HUDEP-2 (cell line): ENCODE measurements around the gene BUD13.
A peak's percentile ranks its signal among the peaks of the same experiment; 100 is the strongest.
"Not testable (repeated sequence)": the region's sequence is repeated elsewhere in the genome, so short reads cannot be mapped to it uniquely, and the experiment has no call there.

Experiments
- DNase-seq, 76 experiments: peaks; one replicate each; lab custom pipeline; 2025; ENCODE audit not compliant: unreplicated experiment in 76 of 76; lab: John Stamatoyannopoulos, UW

The BUD13 gene

DNA sequence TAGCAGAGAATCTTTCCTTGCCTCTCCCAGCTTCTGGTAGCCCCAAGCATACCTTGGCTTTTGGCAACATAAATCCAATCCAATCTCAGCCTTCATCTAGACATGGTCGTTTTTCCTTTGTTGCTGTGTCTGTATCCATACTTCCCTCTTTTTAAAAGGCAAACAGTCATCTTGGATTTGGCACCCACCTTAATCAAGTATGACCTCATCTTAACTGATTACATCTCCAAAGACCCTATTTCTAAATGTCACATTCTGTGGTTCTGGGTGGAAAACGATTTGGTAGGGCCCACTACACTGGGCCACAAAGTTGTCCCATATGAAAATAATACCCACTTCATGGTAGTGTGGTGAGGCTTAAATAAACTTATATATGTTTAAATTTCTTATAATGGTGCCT is 852 bp downstream of the BUD13 start:
- no peak for DNase-seq

DNA sequence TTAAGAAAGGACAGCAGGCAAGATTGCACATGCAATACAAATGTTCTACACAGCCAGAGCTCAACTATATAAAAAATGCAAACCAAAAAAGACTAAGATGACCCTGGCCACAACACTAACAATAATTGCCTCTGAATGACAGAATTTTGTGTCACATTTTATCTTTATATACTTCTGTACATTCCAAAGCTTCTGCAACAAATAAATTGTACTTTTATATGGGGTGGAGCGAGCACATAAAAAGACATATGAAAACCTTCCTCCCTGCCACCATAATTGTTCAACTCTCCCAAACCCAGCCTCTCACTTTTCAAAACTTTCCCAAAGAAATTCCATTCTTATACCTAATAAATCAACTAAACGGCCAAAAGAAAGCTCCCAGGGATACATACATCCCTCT is 10.7 kb downstream of the BUD13 start:
- no peak for DNase-seq

DNA sequence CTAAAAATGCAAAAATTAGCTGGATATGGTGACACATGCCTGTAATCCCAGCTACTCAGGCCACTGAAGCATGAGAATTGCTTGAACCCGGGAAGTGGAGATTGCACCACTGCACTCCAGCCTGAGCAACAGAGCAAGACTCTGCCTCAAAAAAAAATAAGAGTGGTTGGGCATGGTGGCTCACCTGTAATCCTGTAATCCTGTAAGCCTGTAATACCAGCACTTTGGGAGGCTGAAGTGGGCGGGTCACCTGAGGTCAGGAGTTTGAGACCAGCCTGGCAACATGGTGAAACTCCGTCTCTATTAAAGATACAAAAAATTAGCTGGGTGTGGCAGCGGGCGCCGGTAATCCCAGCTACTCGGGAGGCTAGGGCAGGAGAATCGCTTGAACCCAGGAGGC is 16.7 kb downstream of the BUD13 start:
- DNase-seq = not testable (repeated sequence)

DNA sequence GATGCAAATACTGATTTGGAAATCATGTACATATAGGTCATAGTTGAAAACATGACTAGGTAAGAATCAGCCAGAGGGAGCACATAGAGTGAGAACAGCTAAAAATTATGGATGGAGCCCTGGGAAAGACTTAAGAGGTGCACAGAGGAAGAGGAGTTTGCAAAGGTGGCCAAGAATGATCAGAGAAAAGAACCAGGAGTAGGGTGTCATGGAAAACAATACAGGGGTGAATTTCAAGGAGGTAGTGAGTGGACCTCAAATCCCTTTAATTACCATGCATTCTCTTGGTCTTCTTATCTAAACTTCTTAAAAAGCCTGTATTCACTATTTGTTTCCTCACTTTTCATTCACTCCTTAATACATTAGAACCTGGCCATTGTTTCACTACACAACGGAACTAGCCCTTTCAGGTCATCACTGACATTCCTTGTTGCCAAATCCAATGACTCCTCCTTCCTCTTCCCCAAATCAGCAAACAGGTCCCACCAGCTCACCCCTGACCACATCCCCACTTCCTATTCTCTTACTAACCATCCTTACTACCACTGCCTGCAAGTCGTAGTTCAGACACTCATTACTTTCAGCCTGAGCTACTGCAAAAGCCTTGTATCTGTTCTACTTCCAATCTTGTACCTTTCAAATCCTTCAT is 22.6 kb downstream of the BUD13 start:
- DNase-seq = no peak

DNA sequence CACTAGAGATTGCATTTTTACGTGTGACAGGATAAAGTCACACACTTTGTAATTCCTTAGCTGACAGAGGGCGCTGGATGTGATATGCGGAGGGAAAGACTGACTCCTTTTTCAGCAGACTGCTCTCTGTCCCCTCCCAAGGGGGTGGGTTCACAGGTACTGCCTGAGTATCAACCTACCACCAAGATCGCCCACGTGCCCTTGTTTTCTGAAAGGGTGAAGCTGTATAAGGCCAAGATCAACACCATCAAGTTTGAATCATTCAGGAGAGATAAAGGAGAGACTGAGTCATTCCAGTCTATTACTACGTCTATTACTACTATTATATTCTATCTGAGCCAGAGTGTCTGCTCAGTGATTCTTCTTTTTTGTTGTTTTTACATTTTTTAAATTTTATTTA is 30.7 kb downstream of the BUD13 start:
- no peak for DNase-seq

DNA sequence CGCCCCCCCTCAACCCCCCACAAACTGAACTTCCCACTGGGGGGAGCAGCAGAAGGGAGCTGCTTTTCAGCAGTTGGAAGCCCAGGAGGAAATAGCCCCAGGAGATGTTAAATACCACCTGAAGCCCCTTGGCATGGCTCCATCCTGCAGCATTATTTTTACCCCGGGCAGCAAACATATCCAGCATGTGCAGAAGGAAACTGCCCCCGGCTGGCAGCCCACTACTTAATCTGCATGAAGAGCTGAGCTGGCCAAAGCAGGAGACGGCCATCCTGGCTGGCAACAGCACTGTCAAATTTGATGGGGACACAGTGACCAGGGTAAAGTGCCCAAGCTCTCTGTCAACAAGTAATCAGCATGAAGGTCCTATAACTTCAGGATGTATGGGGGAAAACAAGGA is 32.0 kb downstream of the BUD13 start:
- DNase-seq = no peak

DNA sequence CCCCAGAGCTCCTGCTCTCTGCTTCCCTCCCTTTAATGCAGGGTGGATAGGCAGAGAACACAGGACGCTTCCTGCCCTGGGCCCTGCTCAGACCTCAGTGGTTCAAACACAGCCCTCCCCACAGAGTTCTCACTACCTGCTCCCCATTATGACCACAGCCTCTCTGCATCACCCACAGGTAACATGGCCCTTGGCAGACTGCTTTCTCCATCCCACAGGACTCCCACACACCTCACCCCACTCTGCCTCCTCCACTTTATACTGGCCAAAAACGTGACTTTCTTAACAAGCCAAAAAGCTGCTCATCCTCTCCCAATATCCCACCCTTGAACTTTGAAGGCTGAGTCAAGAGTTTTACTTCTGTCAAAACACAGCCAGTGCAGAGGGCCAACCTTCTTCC is 33.8 kb downstream of the BUD13 start:
- DNase-seq = no peak

DNA sequence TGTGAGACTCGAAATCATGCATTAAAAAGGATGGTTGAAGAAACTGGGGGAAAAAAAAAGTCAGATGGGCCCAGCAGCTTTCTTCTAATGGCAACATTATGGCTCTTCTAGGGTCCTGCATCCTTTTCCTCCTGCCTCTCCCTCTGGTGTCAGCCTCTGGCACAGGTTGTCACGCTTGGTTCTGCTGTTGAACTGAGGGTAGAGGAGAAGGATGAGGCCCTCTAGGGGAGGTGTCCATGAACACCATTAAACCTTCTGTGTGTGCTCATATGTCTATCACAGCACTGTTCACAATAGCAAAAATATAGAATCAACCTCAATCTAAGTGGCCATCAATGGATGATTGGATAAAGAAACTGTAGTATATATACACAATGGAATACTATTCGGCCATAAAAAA is 36.0 kb downstream of the BUD13 start:
- peak in 2 of 76 experiments; percentile 4 to 20 for DNase-seq

DNA sequence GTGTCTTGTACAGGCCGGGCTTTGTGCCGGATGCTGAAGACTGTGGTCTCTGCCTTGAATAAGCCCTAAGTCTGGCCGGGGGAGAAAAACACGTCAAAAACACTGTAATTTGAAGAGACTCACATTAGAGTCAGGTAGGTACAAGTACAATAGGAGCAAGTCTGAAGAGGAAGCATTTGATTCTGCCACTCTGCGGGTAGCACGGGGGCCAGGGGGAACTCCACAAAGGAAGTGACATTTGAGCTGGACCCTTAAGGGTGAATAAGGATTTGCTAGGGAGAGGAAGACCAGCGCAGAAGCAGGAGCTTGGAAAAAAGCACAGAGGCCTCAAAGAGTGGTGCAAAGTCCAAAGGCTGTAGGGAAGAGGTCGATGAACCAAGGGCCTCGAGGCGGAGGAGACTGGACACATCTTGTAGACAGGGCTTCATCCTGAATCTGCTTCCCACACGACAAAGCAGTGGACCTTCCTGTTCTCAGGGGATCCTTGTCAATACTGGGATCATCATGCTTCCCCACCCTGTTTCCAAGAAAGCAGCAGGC is 38.7 kb downstream of the BUD13 start:
- no peak for DNase-seq

DNA sequence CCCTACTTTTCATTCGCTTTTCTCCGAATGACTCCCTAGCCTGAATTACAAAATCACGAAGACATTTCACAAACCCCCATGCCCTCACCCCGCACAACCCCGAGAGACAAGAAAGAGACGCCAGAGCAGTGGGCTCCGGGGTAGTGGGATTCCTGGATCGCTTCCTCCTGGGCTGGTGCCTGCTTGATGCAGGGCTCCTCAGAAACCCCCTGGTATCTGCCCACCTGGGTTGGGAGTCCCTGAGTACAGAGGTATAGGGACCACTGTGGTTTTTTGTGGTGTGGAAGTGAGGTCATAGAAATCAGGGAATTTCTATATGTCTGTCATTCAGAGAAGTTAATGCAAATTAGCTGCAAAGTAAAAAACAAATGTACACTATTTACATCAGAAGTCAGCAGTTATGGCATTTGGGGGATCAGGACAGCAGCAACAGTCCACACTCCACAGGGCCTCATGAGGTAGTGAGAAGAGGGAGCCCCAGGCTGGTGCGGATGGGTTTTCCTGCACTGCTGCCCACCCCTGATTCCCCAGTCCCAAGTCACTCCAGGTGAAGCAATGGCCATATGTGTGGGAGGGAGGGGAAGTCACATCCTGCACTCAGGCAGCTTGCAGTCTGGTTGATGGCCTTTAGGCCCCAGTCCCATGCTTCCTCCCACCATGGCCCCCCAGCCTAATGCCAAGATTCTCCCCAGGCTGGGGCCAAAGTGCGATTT is 39.6 kb downstream of the BUD13 start:
- DNase-seq = no peak

DNA sequence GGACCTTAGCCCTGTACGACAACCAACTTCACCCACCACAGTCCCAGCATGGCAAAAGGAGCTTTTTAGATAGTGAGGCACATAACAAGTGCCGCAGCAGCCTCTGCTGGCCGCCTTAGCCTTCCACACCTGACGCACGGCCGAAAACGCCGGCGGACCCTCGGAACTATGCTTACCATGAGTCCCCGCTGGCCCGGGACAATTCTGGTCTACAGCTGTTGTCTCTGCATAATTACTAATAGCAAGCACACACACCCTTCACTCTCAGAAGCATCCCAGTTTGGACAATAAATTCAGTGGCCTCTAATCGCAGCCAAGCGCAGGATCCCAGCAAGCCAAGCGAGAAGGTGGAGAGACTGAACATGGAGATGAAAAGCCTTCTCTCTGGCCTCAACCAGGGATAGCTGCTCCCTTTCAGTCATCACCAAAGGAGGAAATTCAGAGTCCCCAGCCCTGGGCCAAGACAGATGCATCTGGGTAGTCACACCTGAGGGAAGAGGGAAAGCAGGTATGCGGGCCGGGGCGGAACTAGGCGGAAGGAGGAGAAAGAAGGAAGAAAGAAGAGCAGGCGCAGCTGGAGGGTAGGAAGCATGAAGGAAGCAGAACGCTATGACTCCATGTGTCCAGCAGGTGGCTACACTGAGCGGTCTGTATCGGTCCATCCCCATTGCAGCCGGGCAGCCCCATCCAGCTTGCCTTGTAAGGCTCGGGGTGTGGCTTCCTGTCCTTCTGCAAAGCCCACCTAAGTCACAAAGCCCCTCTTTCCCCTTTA is 40.3 kb downstream of the BUD13 start:
- peak in 56 of 76 experiments; percentile 2 to 68 (median 36) for DNase-seq

DNA sequence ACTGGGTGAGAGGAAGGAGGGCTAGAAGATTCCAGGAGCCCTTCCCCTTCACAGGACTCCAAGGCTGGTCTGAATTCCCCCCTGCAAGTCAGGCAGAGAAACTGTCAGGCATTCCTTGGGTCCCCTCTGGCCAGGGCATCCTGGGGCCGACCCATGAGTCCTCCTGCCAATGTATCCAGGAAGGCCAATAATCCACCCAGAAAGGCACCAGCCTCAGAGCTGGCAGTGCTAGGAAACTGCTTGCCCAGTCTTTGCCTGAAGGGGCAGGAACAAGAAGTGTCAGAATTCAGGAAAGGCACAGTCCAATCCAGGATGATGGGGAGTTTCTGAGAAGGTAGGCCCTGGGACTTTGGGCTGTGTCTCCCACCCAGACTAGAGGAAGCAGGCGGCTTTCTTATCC is 41.0 kb downstream of the BUD13 start:
- no peak for DNase-seq

DNA sequence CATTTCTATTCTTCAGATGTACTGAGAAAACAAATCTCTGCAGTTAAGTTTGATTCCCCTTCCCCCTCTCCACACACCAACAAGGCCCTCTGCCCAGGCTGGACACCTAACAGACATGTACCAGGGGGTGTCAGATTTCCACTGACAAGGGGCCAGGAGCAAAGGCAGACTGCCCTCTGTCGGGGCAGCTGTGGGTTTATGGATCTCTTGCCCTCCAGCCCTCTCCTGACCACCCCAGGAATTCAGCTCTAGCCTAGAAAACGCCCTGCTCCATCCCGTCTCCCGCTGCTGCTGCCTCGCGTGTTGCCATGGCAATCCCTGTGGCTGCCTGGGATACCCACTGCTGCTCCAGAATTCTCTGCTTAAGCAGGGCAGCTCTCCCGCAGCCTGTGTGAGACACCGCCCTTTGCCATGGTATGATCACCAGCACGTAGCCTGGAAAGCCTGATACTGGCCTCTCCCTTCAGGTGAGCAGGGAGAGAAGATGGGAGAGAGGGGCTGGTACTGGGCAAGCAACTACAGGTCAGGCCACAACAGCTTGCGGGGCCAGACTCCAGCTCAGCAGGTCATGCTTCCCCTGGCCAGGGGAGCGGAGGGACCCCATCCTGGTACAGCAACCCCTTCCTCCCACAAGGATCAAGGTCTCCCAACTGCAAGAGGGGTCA is 41.6 kb downstream of the BUD13 start:
- no peak for DNase-seq

DNA sequence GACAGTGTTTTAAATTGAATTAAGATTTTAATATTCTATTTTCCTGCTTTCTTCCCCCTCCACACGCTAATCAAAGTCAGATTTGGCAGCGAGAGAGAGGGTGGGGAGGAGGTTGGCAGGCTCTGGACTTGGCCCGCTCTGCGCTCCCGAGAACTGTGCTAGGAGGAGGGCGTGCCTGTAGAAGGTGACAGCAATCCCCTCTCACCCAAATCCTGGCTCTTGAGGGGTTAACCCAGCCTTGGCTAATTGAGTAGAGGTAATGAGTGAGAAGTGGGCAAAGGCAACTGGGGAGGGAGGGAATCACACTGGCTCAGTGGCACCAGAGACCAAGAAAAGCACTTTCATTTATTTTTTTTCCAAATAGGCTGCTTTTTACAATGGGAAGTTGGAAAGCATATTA is 42.2 kb downstream of the BUD13 start:
- DNase-seq = no peak

DNA sequence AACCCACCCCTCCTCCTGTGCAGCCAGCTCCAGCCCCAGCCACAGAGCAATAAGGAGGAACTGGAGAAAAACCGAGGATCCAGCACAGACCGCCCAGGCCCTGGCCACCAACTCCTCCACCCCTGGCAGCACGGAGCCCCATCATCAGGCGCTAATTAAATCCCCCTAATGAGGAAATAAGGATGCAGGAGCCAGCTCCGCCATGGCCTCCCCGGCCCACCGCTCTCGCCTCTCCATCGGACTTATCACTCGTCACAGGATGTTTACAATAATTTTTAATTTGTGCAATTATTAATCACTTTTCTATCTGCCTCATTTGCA is 42.6 kb downstream of the BUD13 start:
- no peak for DNase-seq

DNA sequence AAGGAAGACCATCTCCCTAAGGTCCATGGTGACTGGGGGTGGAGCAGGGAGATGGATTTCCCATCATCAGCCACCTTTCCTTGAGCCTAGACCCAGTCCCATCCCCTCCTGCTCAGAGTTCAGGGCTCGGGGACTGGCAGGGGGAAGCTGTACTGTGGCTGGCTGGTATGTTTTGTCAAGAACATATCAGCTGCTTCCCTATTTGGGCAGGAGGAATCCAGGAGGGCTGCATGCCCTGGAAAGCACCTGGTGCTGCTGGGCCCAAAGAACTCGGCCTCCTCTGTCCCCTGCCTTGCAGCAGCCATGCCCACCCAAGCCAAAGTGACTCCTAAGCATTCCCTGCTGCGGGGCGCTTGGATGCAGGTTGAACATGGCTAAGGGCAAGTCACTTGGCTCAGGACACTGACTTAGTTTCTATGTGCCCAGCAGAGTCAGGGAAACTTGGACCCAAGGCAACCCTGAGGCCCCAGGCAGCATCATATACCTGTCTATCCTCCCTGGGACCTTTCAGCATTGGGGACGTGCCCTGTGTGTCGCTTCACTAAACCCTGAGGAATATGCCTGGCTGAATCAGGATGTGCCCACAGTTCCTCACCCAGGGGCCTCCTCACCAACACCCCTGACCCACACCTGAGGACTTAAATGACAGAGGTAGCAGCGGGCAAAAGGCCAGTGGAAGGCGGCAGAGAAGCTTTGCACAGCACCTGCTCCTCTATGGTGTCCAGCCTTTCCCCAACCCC is 43.1 kb downstream of the BUD13 start:
- DNase-seq = no peak

DNA sequence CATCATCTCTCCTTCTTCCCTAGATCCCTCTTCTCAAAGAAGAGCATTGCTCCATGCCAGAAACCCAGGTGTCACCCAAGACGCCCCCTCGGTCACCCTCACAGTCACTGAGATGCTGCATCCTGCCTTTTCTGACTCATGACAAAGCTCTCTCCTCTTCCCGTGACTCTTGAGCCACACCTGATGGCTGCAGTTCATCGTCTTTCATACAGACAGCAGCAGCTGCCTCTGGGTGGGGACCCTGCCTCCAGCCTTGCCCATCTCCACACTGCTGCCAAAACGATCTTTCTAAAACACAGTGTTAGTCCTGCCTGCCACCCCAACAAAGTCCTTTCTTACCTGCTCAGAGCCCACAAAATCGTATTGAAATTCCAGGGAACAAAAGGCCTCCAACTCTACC is 44.8 kb downstream of the BUD13 start:
- no peak for DNase-seq

DNA sequence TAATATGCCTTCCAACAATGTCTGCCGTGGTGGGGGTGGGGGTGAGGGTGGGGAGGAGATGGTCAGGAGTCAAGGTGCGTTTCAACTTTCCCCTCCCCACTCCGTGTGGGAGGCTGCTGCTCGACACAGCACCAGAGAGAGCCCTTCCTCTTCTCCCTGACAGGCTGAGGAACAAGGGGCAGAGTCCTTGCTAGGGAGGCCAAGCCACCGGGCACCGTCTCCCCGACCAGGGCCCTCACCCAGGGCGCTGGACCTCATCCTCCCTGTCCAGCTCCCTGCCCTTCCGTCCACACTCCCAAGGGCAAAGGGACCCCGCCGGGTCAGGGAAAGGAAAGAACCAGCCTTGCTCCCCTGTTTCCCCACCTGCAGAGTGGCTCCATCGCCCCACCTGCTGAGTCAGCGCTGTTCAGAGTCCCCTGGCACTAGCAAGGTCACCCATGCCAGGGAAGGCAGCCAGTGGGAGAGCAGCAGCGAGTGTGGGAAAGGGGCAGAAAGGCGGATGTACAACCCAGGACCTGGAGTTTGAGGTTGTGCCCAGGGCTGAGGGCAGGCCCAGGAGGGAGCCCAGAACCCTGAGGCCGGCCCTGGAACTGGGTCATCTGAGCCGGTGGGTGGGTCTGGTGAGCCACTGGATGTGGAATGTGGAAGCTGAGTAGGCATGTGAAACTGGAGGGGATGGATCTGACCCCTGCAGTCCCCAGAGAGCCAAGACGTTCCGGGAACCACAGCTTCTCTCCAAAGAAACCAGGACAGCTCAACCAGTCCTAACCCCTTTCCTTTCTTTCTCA is 47.2 kb downstream of the BUD13 start:
- no peak for DNase-seq

DNA sequence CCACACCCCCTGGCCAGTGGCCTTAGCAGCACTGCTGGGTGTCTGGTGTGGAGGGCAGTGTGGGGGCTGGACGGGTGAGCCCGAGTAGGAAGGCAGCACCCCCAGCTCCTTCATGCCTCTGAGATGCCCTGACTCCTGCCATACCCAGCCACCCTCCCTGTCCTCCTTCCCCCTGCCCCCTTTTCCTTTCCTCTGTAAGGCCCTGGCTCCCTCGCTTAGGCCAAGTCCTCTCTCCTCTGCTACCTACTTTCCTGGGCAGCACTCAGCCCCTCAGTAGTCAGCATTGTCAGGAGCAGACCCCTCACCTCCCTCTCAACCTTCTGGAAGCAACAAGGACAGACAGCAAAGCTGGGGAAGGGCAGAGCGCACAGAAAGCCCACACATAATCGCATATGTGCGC is 48.0 kb downstream of the BUD13 start:
- no peak for DNase-seq

DNA sequence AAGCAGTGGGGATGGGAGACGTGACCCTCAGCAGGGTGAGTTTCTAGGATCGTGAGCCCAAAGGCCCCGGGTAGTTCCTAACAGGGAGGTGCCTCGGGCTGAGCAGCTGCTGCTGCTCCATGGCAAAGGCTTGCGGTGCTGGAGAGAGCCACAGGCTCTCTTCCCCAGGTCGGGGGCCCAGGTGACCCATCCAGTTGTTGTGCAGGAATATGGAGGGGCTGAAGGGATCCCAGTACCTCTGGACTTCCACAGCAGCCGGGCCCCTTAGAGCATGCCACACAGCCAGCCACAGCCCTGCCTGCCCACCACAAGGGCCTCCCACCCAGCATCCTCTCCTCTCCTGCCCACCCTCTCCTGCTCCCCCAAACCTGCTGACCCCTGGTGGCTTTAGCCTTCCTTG is 49.3 kb downstream of the BUD13 start:
- no peak for DNase-seq
